Chondrocyte (in vitro differentiated cells): ENCODE results near the gene SIRPB2. TPM values are rescaled to one million over a fixed set of nuclear protein-coding genes. Genes with fewer than 3 reads are reported as not detected.

Experiments used
- DNase-seq: peaks from one replicate; pipeline ENCODE4 v3.0.0; 2021; ENCODE audit warnings: mixed read lengths, low spot score
- H3K27ac Mint-ChIP-seq: one replicate; pipeline ENCODE4 v1.8.0; 2021; ENCODE audit warnings: mild to moderate bottlenecking, moderate library complexity, mixed read lengths; ENCODE audit not compliant: unreplicated experiment
- H3K27me3 Mint-ChIP-seq: 2 replicates; pipeline ENCODE4 v1.8.0; 2021; ENCODE audit warnings: low read depth, mixed read lengths
- H3K36me3 Mint-ChIP-seq: 2 replicates; pipeline ENCODE4 v1.8.0; 2021; ENCODE audit warnings: low read depth, mixed read lengths
- H3K4me1 Mint-ChIP-seq: 2 replicates; pipeline ENCODE4 v1.8.0; 2021; ENCODE audit warnings: low read depth, mild to moderate bottlenecking, mixed read lengths
- H3K4me3 Mint-ChIP-seq: one replicate; pipeline ENCODE4 v1.8.0; 2021; ENCODE audit warnings: mild to moderate bottlenecking, moderate library complexity, mixed read lengths; ENCODE audit not compliant: unreplicated experiment
- H3K9me3 Mint-ChIP-seq: 2 replicates; pipeline ENCODE4 v1.8.0; 2021; ENCODE audit warnings: low read depth, mixed read lengths
- CTCF ChIP-seq: fragments of 200-600 bp; sonication (generic); IDR thresholded peaks from 2 replicates; pipeline ENCODE4 v1.5.0; 2021; ENCODE audit warnings: antibody characterized with exemption, mild to moderate bottlenecking, moderate library complexity
- total RNA-seq: library from RNA; stranded (reverse); gene quantifications from 3 replicates; pipeline ENCODE4 v1.2.1, GENCODE V29; 2021

SIRPB2 gene
- total RNA-seq, 1 donor from 2014 or later, result not detected

- H3K27me3 Mint-ChIP-seq, result no peaks in the 10 kb centered on the region
- H3K36me3 Mint-ChIP-seq, result peaks cover 7% of the 10 kb centered on the region
- H3K27ac Mint-ChIP-seq, result peak overlapping the region; percentile 22
- peaks cover 3% of the 10 kb centered on the region for H3K4me1 Mint-ChIP-seq
- H3K4me3 Mint-ChIP-seq, result no peak overlapping the region
- no peaks in the 10 kb centered on the region for H3K9me3 Mint-ChIP-seq
- DNase-seq, result no peak
- no peak for TF ChIP-seq CTCF
Observed at GRCh38 chr20:1430004-1430451, 61.2 kb downstream of the SIRPB2 start.

- no peak for DNase-seq
- H3K4me3 Mint-ChIP-seq, result no peak overlapping the region
- peaks cover 3% of the 10 kb centered on the region for H3K4me1 Mint-ChIP-seq
- no peaks in the 10 kb centered on the region for H3K9me3 Mint-ChIP-seq
- TF ChIP-seq CTCF, result no peak
- H3K27me3 Mint-ChIP-seq, result no peaks in the 10 kb centered on the region
- no peak overlapping the region for H3K27ac Mint-ChIP-seq
- H3K36me3 Mint-ChIP-seq, result peaks cover 3% of the 10 kb centered on the region
Observed at GRCh38 chr20:1429143-1429728, 62.0 kb downstream of the SIRPB2 start.

DNA sequence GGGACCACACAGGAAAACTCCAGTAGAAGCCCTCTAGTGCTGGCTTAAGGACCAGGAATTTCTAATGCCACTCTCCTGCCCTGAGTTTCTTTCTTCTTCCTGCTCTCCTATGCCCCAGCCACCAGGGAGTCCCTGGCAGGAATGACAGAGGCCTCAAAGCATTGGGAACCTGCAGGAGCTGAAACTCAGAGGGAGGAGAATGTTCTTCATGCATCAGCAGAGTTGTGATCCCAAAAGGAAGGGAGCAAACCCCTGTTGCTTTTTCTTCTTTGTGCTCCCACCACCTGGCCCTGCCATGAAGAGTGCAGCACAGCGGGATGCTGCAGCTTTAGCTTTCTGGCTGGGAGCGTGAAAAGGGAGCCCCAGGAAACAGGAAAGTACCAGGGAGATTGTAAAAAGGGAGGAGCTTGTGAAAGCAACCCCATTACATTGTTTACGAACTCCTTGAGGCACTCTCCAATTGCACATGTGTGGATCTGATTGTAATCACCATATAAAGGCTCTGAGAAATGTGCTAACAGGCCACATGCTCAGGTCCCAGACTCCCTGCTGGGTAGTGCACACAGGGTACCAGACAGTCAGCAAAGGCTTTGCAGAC lies 63.7 kb downstream of the SIRPB2 start:
- H3K36me3 Mint-ChIP-seq, result no peaks in the 10 kb centered on the region
- H3K4me3 Mint-ChIP-seq, result no peak overlapping the region
- no peak overlapping the region for H3K27ac Mint-ChIP-seq
- DNase-seq, result no peak
- TF ChIP-seq CTCF, result peak; percentile 17
- H3K27me3 Mint-ChIP-seq, result no peaks in the 10 kb centered on the region
- peaks cover 3% of the 10 kb centered on the region for H3K4me1 Mint-ChIP-seq
- no peaks in the 10 kb centered on the region for H3K9me3 Mint-ChIP-seq

GRCh38 chr20:1426231-1426849 lies 64.9 kb downstream of the SIRPB2 start:
- Mint-ChIP-seq H3K4me3 (no peak overlapping the region), H3K9me3 (no peaks in the 10 kb centered on the region), H3K36me3 (no peaks in the 10 kb centered on the region), H3K27me3 (no peaks in the 10 kb centered on the region), H3K4me1 (peaks cover 3% of the 10 kb centered on the region), H3K27ac (no peak overlapping the region)
- no peak for TF ChIP-seq CTCF
- DNase-seq, result no peak

Other genes starting within 250 kb of the SIRPB2 start
- 10.8 to 12.8 TPM (median 12.0 TPM) in 3 replicates for gene SNPH, start 225.1 kb downstream of the SIRPB2 start, total RNA-seq
- 0.89 to 2.3 TPM (median 2.0 TPM) in 3 replicates for gene SDCBP2, start 162.3 kb downstream of the SIRPB2 start, total RNA-seq
- gene FKBP1A, start 98.4 kb downstream of the SIRPB2 start, total RNA-seq, result 182 to 193 TPM (median 183 TPM) in 3 replicates
- gene NSFL1C, start 24.6 kb downstream of the SIRPB2 start, total RNA-seq, result 70.9 to 83.5 TPM (median 75.3 TPM) in 3 replicates
- not detected in 3 replicates for gene SIRPD, start 66.3 kb upstream of the SIRPB2 start, total RNA-seq
- 0.58 to 2.7 TPM (median 1.6 TPM) in 3 replicates for gene SIRPB1, start 128.6 kb upstream of the SIRPB2 start, total RNA-seq
- not detected in 3 replicates for gene SIRPG, start 166.4 kb upstream of the SIRPB2 start, total RNA-seq